Measurements from ENCODE around the gene MAST4. TPM values are rescaled to one million over a fixed set of nuclear protein-coding genes. Genes with fewer than 3 reads are reported as not detected.

MAST4 gene
- total and polyA plus RNA-seq, 2 of the 8 experiments (the other 6 are each of a cell fraction or from before 2014, with no cell fraction given) = 1.5 to 2.6 TPM

DNA sequence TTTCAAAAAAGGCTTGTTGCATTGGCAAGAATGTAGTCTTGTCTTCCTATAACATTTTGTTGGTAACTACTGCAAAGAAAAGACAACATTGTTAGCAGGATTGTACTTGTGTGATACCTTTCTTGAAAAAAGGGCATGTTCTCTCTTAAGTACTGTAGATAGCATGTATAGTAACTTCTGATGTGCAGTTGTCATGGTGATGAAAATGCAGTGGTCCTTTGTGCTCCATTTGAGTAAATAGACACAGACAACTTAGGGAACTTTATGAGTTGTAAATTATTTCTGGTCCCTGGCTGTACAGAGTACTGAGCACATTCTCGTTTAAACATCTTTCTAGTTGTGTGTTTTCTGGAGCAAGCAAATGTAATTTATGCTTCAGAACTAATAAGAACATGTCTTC is 497.1 kb downstream of the MAST4 start:
- Histone ChIP-seq H4K20me1 (replicated peaks in 1 of 2; ENCODE audit: control insufficient read depth in 1 of 2, insufficient read depth in 2 of 2, low read length in 2 of 2) (no peaks in the 10 kb centered on the region), H4K8ac (ENCODE audit: extremely low read depth, insufficient read depth, low read length) (no peak overlapping the region), H3K4me3 (ENCODE audit: extremely low read depth in 1 of 4, insufficient read depth in 2 of 4, low read depth in 3 of 4, low read length in 4 of 4) (no peak overlapping the region), H3K9ac (replicated peaks in 1 of 4; ENCODE audit: extremely low read depth in 1 of 4, low read depth in 3 of 4, low read length in 3 of 4) (no peak overlapping the region), H2BK120ac (replicated peaks; ENCODE audit: low read depth, low read length) (no peak overlapping the region), H3K36me3 (ENCODE audit: control insufficient read depth in 2 of 4, insufficient read depth in 4 of 4, low read length in 3 of 4) (no peaks in the 10 kb centered on the region), H3K27ac (ENCODE audit: low read depth, low read length) (no peak overlapping the region), H3K9me3 (ENCODE audit: insufficient read depth in 2 of 2, low read depth in 1 of 2, low read length in 1 of 2) (no peaks in the 10 kb centered on the region), H3K23me2 (ENCODE audit: low read depth, low read length) (no peaks in the 10 kb centered on the region), H3K23ac (ENCODE audit: insufficient read length) (no peak overlapping the region), H2AK5ac (ENCODE audit: low read depth, low read length) (no peak overlapping the region), H2AFZ (ENCODE audit: low read length) (no peak overlapping the region), H2BK20ac (ENCODE audit: low read length) (no peak overlapping the region), H2BK5ac (ENCODE audit: low read depth, low read length) (no peak overlapping the region), H3K18ac (ENCODE audit: extremely low read depth, low read length) (no peak overlapping the region), H3K27me3 (replicated peaks in 1 of 4; ENCODE audit: control insufficient read depth in 3 of 4, extremely low read depth in 1 of 4, insufficient read depth in 3 of 4, low read length in 3 of 4) (no peaks in the 10 kb centered on the region), H4K91ac (replicated peaks; ENCODE audit: insufficient read length, low read length) (no peak overlapping the region), H2BK12ac (ENCODE audit: low read depth, low read length) (no peak overlapping the region), H3K79me2 (ENCODE audit: control insufficient read depth in 1 of 2, insufficient read depth in 2 of 2, low read length in 2 of 2) (no peaks in the 10 kb centered on the region), H3K4me1 (replicated peaks in 1 of 4; ENCODE audit: control insufficient read depth in 3 of 4, insufficient read depth in 4 of 4, low read length in 3 of 4) (peaks cover 0 to 10% (median 7%) of the 10 kb centered on the region in 4 experiments; a peak in 4 of 7 replicates), H3K79me1 (ENCODE audit: low read depth, low read length) (no peaks in the 10 kb centered on the region), H3K4me2 (ENCODE audit: insufficient read depth in 1 of 2, low read depth in 2 of 2, low read length in 2 of 2) (no peak overlapping the region), H3K14ac (ENCODE audit: insufficient read length) (no peak overlapping the region), H2BK15ac (ENCODE audit: low read length) (no peak overlapping the region), H3K4ac (replicated peaks; ENCODE audit: insufficient read length, low read depth, low read length) (no peak overlapping the region), H3K56ac (replicated peaks; ENCODE audit: insufficient read length, low read depth, low read length) (no peak overlapping the region), H4K5ac (ENCODE audit: insufficient read length, low read depth, low read length) (no peak overlapping the region)
- FAIRE-seq = no peak
- WGBS, 2 experiments (ENCODE audit: extremely low coverage in 1 of 2, insufficient coverage in 1 of 2, insufficient read length in 1 of 2, insufficient replicate concordance in 2 of 2, low coverage in 1 of 2, low lambda C conversion rate in 2 of 2, missing lambda C conversion rate in 1 of 2) = 96% methylated on average over 1 of the region's 1 CpG; no CpG with 5 or more reads in 1 of the 2 experiments
- CTCF ChIA-PET (ENCODE audit: partially characterized antibody) = no interaction called here
- DNase-seq (ENCODE audit: low read depth in 1 of 2, low spot score in 2 of 2) = no peak
- POLR2A ChIA-PET (ENCODE audit: partially characterized antibody) = no interaction called here
- TF ChIP-seq TAF1 (IDR thresholded peaks at IDR 0.05; ENCODE audit: low read depth, low read length) (no peak), HDAC2 (IDR thresholded peaks at IDR 0.05; ENCODE audit: borderline replicate concordance in 1 of 2, low read depth in 2 of 2, low read length in 2 of 2) (no peak), SIRT6 (IDR thresholded peaks at IDR 0.05; ENCODE audit: low read length) (no peak), SAP30 (IDR thresholded peaks at IDR 0.05; ENCODE audit: insufficient read depth, insufficient replicate concordance, low read length) (no peak)

All from H1 (cell line).